SK-N-SH (cell line): ENCODE data around the gene APOLD1.

Experiments
- MAX ChIP-seq: IDR thresholded peaks from 2 replicates; pipeline ENCODE4 v1.4.0; 2012; ENCODE audit warnings: low read depth
- YY1 ChIP-seq: IDR thresholded peaks from 2 replicates; pipeline ENCODE4 v1.4.0; 2012; ENCODE audit warnings: low read depth, mild to moderate bottlenecking

GRCh38 chr12:12812618-12813119, 27.2 kb downstream of the APOLD1 start:
- TF ChIP-seq YY1 (no peak), MAX (no peak)
